Panc1 (cell line): Measurements from ENCODE around the gene SPHKAP.

Experiments used
- POLR2AphosphoS5 ChIP-seq: IDR thresholded peaks from 2 replicates; pipeline ENCODE4 v1.6.1; 2012; ENCODE audit warnings: mild to moderate bottlenecking, low read depth, low read length, moderate library complexity
- SIN3A ChIP-seq: IDR thresholded peaks from 2 replicates; pipeline ENCODE4 v1.6.1; 2012; ENCODE audit warnings: low read depth, mild to moderate bottlenecking, low read length, moderate library complexity, borderline replicate concordance; ENCODE audit not compliant: insufficient read depth
- TCF7L2 ChIP-seq: IDR thresholded peaks from 2 replicates; pipeline ENCODE4 v1.6.1; 2011; ENCODE audit warnings: mild to moderate bottlenecking, low read depth, low read length, inconsistent platforms
- TF ChIP-seq, protein P1 (sequence below): fragments of 450-650 bp; IDR thresholded peaks from 2 replicates; pipeline ENCODE4 v1.5.1; 2017; ENCODE audit warnings: mild to moderate bottlenecking
- TF ChIP-seq, protein P2 (sequence below), 2 experiments: IDR thresholded peaks; 2 replicates each; pipeline ENCODE4 v1.6.1; 2011 to 2012; ENCODE audit warnings: low read depth in 2 of 2, control low read depth in 1 of 2, low read length in 1 of 2, mild to moderate bottlenecking in 1 of 2, moderate library complexity in 1 of 2; ENCODE audit not compliant: insufficient read depth in 1 of 2

DNA sequence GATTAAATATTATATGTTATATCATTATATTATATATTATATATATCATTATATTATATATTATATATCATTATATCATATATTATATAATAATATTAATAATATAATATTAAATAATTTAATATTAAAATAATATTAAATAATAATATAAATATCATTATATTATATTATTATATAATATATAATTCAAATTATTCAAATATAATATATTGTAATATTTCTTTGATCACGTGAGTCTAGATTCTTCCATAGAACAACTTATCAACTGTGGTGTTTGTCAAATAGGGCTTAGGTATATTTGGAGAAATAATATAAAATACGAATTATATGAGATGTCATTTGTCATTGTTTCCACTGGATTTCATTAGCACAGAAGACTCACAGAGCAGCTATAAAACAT lies 77.3 kb downstream of the SPHKAP start:
- TF ChIP-seq, protein P1, sequence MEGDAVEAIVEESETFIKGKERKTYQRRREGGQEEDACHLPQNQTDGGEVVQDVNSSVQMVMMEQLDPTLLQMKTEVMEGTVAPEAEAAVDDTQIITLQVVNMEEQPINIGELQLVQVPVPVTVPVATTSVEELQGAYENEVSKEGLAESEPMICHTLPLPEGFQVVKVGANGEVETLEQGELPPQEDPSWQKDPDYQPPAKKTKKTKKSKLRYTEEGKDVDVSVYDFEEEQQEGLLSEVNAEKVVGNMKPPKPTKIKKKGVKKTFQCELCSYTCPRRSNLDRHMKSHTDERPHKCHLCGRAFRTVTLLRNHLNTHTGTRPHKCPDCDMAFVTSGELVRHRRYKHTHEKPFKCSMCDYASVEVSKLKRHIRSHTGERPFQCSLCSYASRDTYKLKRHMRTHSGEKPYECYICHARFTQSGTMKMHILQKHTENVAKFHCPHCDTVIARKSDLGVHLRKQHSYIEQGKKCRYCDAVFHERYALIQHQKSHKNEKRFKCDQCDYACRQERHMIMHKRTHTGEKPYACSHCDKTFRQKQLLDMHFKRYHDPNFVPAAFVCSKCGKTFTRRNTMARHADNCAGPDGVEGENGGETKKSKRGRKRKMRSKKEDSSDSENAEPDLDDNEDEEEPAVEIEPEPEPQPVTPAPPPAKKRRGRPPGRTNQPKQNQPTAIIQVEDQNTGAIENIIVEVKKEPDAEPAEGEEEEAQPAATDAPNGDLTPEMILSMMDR = no peak
- TF ChIP-seq POLR2AphosphoS5 (no peak), SIN3A (no peak), TCF7L2 (no peak)
- TF ChIP-seq, protein P2, sequence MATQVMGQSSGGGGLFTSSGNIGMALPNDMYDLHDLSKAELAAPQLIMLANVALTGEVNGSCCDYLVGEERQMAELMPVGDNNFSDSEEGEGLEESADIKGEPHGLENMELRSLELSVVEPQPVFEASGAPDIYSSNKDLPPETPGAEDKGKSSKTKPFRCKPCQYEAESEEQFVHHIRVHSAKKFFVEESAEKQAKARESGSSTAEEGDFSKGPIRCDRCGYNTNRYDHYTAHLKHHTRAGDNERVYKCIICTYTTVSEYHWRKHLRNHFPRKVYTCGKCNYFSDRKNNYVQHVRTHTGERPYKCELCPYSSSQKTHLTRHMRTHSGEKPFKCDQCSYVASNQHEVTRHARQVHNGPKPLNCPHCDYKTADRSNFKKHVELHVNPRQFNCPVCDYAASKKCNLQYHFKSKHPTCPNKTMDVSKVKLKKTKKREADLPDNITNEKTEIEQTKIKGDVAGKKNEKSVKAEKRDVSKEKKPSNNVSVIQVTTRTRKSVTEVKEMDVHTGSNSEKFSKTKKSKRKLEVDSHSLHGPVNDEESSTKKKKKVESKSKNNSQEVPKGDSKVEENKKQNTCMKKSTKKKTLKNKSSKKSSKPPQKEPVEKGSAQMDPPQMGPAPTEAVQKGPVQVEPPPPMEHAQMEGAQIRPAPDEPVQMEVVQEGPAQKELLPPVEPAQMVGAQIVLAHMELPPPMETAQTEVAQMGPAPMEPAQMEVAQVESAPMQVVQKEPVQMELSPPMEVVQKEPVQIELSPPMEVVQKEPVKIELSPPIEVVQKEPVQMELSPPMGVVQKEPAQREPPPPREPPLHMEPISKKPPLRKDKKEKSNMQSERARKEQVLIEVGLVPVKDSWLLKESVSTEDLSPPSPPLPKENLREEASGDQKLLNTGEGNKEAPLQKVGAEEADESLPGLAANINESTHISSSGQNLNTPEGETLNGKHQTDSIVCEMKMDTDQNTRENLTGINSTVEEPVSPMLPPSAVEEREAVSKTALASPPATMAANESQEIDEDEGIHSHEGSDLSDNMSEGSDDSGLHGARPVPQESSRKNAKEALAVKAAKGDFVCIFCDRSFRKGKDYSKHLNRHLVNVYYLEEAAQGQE (IDR thresholded peaks at IDR 0.05; ENCODE audit: insufficient read depth in 1 of 2, low read depth in 2 of 2, low read length in 1 of 2) = no peak
